Stimulated activated CD4-positive, alpha-beta T cell treated with anti-CD3 and anti-CD28 coated beads, TNF-alpha, amount 100 ng/mL, for 4 hours (primary cell): ENCODE results near the gene SPI1.

ENCODE experiments used
- DNase-seq, 3 experiments: peaks; one replicate each; pipeline ENCODE4 v3.0.0-alpha.2; 2020; ENCODE audit warnings: low read depth in 3 of 3

SPI1 gene

DNA sequence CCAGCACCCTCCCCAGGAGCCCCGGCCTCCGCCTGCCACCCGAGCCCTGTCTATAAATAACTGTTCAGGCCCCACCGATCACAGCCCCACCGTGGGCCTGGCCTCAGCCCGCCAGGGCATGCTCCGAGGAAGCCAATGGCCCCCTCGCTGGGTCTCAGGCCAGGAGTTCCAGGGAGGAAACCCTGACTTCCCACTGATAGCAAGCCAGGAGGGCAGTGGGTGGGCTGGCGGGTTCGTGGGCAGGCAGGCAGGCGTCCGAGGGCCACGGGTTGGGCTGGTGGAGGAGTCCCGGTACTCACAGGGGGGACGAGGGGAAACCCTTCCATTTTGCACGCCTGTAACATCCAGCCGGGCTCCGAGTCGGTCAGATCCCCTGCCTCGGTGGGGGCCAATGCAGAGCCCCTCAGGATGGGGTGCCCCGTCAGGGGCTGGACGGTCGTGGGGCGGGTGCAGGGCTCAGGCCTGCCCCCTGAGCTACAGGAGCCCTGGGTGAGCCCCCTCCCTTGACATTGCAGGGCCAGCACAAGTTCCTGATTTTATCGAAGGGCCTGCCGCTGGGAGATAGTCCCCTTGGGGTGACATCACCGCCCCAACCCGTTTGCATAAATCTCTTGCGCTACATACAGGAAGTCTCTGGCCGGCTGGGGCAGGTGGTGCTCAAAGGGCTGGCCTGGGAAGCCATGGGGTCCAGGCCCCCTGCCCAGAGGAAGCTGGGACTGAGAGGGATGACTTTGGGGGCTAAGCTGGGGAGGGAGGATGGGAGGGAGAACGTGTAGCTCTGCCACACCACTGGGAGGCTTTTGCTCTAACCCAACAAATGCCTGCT, at the start of gene SPI1:
SPI1 (minus strand) TSS at position 538 of the 826 bp plus-strand sequence; CDS start at position 344, 194 bp downstream.
- DNase-seq = no peak

GRCh38 chr11:47426062-47426956, 48.0 kb upstream of the SPI1 start, which contains the start of gene PSMC3:
TSS of gene PSMC3 (minus strand) at chr11:47426439. CDS start at chr11:47426279, 160 bp downstream.
- peak; percentile 96 to 98 (median 98) for DNase-seq

DNA sequence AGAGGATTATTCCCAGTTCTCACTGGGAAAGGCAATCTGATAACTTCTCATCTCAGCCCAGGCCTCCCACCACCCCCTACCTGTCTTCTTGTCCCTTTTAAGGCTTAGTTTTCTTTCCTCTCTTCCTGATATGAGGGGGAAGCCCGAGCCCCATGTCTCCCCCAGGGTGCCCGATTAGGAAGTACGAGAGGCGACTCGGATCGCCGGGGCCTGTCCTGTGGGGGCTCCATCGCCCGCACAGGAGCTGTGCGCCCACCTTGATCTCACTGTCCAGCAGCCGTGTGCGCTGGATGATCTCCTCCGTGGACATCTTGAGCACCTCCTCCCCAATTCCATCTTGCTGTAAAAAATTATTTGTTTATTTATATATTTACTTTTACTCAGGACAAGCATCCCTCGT, 47.3 kb upstream of the SPI1 start:
- no peak for DNase-seq

- DNase-seq = no peak
Observed at GRCh38 chr11:47418454-47419259, 40.3 kb upstream of the SPI1 start.

DNA sequence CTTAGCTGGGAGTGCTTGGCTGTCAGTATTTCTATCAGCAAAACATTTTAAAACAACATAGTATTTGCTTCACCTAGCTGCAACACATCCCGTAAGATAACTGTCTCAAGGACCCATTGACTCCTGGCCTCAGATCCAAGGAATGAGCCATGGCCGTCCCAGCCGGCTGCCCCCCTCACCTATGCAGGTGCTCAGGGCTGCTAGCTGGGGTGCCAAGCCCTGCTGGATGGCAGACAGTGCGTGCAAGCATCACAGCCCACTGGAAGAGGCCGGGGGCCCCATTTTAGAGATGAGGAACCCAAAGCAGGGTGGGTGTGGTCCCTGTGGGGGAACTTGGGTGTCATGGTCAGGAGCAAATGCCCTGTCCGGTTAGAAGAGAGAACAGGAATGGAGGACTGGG, 39.4 kb upstream of the SPI1 start:
- no peak for DNase-seq

- DNase-seq = no peak
Observed at GRCh38 chr11:47415949-47416472, 37.7 kb upstream of the SPI1 start.

GRCh38 chr11:47415091-47415854, 36.9 kb upstream of the SPI1 start:
- no peak for DNase-seq

DNA sequence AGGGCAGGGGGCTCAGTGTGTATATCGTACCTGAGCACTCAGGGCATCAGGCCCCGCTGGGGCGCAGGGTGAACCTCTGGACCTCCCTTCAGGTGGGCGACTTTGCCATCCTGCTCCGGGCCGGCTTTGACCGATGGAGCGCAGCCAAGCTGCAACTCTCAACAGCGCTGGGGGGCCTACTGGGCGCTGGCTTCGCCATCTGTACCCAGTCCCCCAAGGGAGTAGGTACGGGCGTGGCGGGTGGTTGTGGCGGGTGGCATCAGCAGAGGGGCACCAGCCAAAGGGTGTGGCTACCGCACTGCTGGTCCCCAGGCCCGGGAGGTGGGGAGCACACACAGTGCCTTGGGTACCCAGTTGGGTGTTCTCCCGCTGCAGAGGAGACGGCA, 36.3 kb upstream of the SPI1 start:
- no peak for DNase-seq

DNA sequence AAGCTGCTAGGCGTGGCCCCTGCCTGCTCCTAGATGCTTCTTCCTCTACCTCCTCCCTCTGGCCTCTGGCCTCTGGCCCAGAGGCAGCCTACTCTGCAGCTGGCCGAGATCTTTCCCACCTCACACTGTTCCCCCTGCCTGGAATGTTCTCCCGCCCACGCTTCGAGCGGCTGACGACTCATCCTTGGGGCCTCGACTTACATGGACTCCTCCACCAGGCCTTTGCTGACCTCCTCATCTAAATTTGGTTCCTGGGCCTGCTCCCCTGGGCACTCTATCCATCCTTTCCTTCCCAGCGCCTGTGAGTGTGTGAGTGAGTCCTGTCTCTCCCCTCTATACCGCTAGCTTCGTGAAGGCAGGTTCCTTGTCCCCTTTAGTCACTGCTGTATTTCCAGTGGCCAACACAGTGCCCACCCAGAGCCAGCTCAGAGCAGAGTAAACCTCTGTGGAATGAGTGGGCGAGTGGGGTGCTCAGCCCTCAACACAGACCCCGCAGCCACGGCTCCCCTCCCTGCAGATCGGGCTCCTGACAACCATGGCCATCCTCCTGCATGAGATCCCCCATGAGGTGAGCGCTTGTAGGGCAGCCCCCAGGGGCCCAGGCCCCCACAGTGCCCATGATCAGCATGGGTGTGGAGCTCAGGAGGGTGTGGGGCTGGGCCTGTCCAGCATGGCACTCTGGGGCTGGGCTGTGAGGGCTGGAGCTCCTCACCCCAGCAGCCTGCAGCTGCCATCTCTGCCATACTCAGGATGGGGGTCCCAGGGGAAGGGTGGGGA, 35.7 kb upstream of the SPI1 start:
- DNase-seq = no peak

- no peak for DNase-seq
Observed at GRCh38 chr11:47413351-47413750, 35.0 kb upstream of the SPI1 start.

DNA sequence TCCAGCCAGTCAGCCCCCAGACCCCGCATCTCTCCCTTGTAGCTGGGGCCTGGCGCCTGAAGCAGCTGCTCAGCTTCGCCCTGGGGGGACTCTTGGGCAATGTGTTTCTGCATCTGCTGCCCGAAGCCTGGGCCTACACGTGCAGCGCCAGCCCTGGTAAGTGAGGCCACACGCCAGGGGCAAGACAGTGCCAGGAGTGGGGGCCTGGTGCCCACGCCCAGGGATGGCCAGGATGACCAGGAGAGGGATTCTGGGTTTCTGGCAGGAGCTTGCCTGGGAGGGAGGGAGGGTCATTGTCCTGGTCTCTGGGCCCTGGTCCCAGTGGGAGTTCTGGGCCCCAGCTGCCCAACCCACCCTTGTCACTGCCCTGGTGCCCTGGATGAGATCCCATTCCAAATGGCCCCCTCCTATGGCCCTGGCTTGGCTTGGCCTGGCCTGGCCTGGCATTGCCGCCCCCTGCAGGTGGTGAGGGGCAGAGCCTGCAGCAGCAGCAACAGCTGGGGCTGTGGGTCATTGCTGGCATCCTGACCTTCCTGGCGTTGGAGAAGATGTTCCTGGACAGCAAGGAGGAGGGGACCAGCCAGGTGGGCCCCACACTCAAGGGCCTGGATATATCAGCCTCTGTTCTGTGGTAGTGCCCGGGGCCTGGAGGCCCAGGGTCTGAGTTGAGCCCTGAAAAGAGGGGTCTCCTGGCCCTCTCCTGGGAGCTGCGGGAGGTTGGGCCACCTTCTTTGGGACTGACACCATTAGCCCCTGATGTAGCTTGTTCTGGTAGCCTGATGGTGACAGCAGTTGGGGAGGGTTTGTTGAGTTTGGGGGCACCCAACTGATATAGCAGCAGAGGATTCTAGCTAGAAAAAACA, 33.8 kb upstream of the SPI1 start:
- DNase-seq = peak in 1 of 3 experiments; percentile 26

DNA sequence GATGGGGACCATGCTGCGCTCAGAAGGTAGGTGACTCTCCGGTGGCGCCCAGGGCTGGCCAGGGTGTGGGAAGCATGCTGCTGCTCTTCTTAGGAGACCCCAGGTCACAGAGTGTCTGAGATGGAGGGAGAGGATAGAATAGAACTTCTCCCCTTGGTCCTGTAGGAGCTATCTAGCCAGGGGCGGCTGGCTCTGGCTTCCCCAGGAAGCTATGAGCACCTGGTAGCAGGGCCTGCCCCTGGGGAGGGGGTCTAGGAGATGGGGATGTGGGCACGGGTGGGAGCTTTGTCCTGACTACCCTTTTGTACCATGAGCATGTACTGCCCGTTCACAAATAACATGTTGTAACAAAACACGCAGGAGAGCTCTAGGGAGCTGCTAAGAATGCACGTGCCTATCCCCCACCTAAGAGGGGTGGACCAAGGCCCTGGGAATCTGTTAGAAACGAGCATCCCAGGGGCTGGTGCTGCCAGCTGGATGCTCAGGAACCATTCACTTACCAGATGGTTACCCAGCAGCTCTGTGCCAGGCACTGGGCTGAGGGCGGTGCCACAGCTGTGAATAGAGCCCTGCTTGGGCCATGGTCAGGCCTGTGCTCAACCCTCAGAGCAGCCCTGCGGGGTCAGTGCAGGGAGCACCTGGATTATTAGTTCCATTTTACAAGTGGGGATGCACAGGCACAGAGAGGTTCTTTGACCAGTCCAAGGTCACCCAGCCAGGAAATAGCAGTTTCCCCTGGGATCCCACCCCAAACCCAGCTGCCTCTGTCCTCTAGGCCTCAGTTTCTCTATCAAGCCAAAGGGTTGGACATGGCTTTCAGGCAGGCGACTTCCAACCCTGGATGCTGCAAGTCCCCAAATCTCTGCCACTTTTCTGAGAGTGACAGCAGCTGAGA, 32.3 kb upstream of the SPI1 start:
- DNase-seq = no peak

- DNase-seq = no peak
Observed at GRCh38 chr11:47409440-47410369, 31.4 kb upstream of the SPI1 start.

- DNase-seq = no peak
Observed at GRCh38 chr11:47408598-47409439, 30.5 kb upstream of the SPI1 start.

- DNase-seq = peak; percentile 86 to 88 (median 87)
Observed at GRCh38 chr11:47407746-47408590, 29.6 kb upstream of the SPI1 start, which contains the start of gene SLC39A13. TSS of gene SLC39A13 (plus strand) at chr11:47408590. CDS start at chr11:47410095, 1,505 bp downstream.
